ENCODE results near the gene OPN4. TPM values are rescaled to one million over a fixed set of nuclear protein-coding genes. Genes with fewer than 3 reads are reported as not detected.

Gene OPN4
- total and polyA plus RNA-seq, 2 of the 13 experiments (the other 11 are each of a cell fraction or from before 2014, with no cell fraction given) = not detected

GRCh38 chr10:86674912-86675311, 20.6 kb downstream of the OPN4 start:
- H3K4me3 ChIP-seq (replicated peaks in 1 of 3; ENCODE audit: insufficient read depth in 1 of 3, low read depth in 2 of 3, low read length in 3 of 3) = no peak overlapping the region
- no peak overlapping the region for H2AFZ ChIP-seq (ENCODE audit: low read length)
- H3K9me3 ChIP-seq (ENCODE audit: low read length) = no peaks in the 10 kb centered on the region
- H3K9ac ChIP-seq (ENCODE audit: insufficient read depth, low read depth, low read length) = no peak overlapping the region
- no CpG with 5 or more reads among the region's 3 CpGs for WGBS (ENCODE audit: low lambda C conversion rate)
- intact Hi-C loops (cut with micrococcal nuclease; ENCODE audit: unreplicated experiment) = no loop called here
- no peaks in the 10 kb centered on the region for H3K4me1 ChIP-seq (ENCODE audit: insufficient read depth, low read length)
- no peak overlapping the region for H3K27ac ChIP-seq (ENCODE audit: extremely low read length, insufficient read depth, low read length)
- in situ Hi-C loops (cut with HindIII; ENCODE audit: extremely low pct_ligation_motif_present, low pct_unique_long_range_greater_than_20kb) = no loop called here
- no peak for FAIRE-seq
- no peak for ATAC-seq
- peaks cover 11 to 53% of the 10 kb centered on the region in 2 experiments; a peak in 4 of 5 replicates for H3K27me3 ChIP-seq (ENCODE audit: control insufficient read depth in 1 of 2, insufficient read depth in 2 of 2, low read length in 2 of 2)
- TF ChIP-seq MED8 (CRISPR knock-in tag; IDR thresholded peaks at IDR 0.05; ENCODE audit: insufficient replicate concordance) (no peak), ZNF816 (CRISPR knock-in tag; IDR thresholded peaks at IDR 0.05; ENCODE audit: borderline replicate concordance) (no peak), ZNF639 (CRISPR knock-in tag; conservative IDR thresholded peaks at IDR 0.05) (no peak), FOXO4 (CRISPR knock-in tag; conservative IDR thresholded peaks at IDR 0.05) (no peak), KDM3A (CRISPR knock-in tag; IDR thresholded peaks at IDR 0.05; ENCODE audit: low read depth) (no peak), NR2C2 (CRISPR knock-in tag; IDR thresholded peaks at IDR 0.05; ENCODE audit: borderline replicate concordance) (no peak), ARID3A (IDR thresholded peaks at IDR 0.05; ENCODE audit: low read depth, low read length) (no peak), ZNF205 (CRISPR knock-in tag; IDR thresholded peaks at IDR 0.05) (no peak), ZNF260 (CRISPR knock-in tag; IDR thresholded peaks at IDR 0.05; ENCODE audit: borderline replicate concordance, low read depth) (no peak), ZNF33A (CRISPR knock-in tag; IDR thresholded peaks at IDR 0.05; ENCODE audit: borderline replicate concordance) (no peak)
- BruUV-seq (replicated peaks) = no TSS peak
- CTCF ChIA-PET (ENCODE audit: low intra/inter-chr PET ratio, low total read pairs) = no interaction called here
- no peaks in the 10 kb centered on the region for H3K36me3 ChIP-seq (replicated peaks in 1 of 2; ENCODE audit: control insufficient read depth in 1 of 2, insufficient read depth in 2 of 2, low read length in 2 of 2)
- H3K4me2 ChIP-seq (ENCODE audit: low read depth, low read length) = no peak overlapping the region
- POLR2A ChIA-PET = no interaction called here
- no peak for DNase-seq (ENCODE audit: low spot score)
- H4K20me1 ChIP-seq (ENCODE audit: insufficient read depth, low read length) = no peaks in the 10 kb centered on the region; the same call in 1 of the 2 replicates
- H3K79me2 ChIP-seq (ENCODE audit: insufficient read depth, low read length) = no peaks in the 10 kb centered on the region
